OCI-LY3 (cell line): ENCODE measurements around the gene NSDHL.

ENCODE experiments used
- CTCF ChIP-seq: fragments of 200-600, 300-600 bp; sonication (generic); IDR thresholded peaks from 2 replicates; pipeline ENCODE4 v1.5.1; 2014; ENCODE audit warnings: antibody characterized with exemption, low read length, low read depth
- EZH2phosphoT487 ChIP-seq: fragments of 200-600 bp; shearing (Covaris generic); IDR thresholded peaks from 2 replicates; pipeline ENCODE4 v1.6.1; 2018; ENCODE audit warnings: antibody characterized with exemption, mixed run types, low read depth

GRCh38 chrX:152861826-152862225 lies 31.0 kb downstream of the NSDHL start:
- TF ChIP-seq CTCF (no peak), EZH2phosphoT487 (no peak)
